ENCODE results near the gene C2CD2.

DNA sequence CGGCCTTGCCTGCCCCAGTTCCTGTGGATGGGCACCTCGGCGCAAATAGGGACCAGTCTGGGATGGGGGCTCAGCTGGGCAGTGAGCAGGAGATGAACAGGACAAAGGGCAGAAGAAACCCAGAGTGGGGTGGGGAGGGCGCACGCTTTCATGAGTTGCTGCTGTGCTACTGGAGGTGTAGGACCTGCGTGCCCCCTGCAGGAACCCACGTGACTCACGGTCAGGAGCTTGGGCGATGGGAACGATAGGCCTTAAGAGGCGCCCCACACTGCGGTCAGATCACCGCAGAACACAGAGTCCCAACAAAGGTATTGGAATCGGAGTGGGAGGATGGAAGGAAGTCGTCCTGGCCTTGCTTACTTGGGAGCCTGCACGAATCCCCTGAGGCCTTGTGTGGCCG, 91.8 kb downstream of the C2CD2 start:
- TF ChIP-seq POLR2AphosphoS5 (IDR thresholded peaks at IDR 0.05; ENCODE audit: low read depth, low read length) = no peak
- TF ChIP-seq, protein P1, sequence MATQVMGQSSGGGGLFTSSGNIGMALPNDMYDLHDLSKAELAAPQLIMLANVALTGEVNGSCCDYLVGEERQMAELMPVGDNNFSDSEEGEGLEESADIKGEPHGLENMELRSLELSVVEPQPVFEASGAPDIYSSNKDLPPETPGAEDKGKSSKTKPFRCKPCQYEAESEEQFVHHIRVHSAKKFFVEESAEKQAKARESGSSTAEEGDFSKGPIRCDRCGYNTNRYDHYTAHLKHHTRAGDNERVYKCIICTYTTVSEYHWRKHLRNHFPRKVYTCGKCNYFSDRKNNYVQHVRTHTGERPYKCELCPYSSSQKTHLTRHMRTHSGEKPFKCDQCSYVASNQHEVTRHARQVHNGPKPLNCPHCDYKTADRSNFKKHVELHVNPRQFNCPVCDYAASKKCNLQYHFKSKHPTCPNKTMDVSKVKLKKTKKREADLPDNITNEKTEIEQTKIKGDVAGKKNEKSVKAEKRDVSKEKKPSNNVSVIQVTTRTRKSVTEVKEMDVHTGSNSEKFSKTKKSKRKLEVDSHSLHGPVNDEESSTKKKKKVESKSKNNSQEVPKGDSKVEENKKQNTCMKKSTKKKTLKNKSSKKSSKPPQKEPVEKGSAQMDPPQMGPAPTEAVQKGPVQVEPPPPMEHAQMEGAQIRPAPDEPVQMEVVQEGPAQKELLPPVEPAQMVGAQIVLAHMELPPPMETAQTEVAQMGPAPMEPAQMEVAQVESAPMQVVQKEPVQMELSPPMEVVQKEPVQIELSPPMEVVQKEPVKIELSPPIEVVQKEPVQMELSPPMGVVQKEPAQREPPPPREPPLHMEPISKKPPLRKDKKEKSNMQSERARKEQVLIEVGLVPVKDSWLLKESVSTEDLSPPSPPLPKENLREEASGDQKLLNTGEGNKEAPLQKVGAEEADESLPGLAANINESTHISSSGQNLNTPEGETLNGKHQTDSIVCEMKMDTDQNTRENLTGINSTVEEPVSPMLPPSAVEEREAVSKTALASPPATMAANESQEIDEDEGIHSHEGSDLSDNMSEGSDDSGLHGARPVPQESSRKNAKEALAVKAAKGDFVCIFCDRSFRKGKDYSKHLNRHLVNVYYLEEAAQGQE (IDR thresholded peaks at IDR 0.05; ENCODE audit: insufficient read depth in 1 of 2, low read depth in 2 of 2, low read length in 2 of 2) = no peak
- TF ChIP-seq TAF1 (IDR thresholded peaks at IDR 0.05; ENCODE audit: borderline replicate concordance, insufficient read depth, low read length) = no peak

Measured in PFSK-1 (cell line).